Fibroblast of skin of right quadriceps (primary cell): ENCODE data around the gene LY6G5C.

ENCODE experiments used
- DNase-seq: peaks from one replicate; pipeline ENCODE4 v3.0.0-alpha.2; 2013

LY6G5C gene

GRCh38 chr6:31689249-31690110 is 8.6 kb upstream of the LY6G5C start:
- no peak for DNase-seq

- DNase-seq = no peak
These were observed 7.2 kb upstream of the LY6G5C start for GRCh38 chr6:31687860-31688693.

- DNase-seq = no peak
These were observed 6.5 kb upstream of the LY6G5C start for GRCh38 chr6:31687321-31687720.

GRCh38 chr6:31686483-31686882 is 5.6 kb upstream of the LY6G5C start:
- no peak for DNase-seq

- DNase-seq = no peak
These were observed 2.7 kb upstream of the LY6G5C start for GRCh38 chr6:31683591-31683990.

GRCh38 chr6:31681135-31681671 is 336 bp upstream of the LY6G5C start:
- peak; percentile 41 for DNase-seq

GRCh38 chr6:31677955-31678354 is 2.9 kb downstream of the LY6G5C start:
- DNase-seq = no peak

- DNase-seq = no peak
These were observed 4.0 kb downstream of the LY6G5C start for GRCh38 chr6:31676904-31677303.

GRCh38 chr6:31676322-31676903 is 4.5 kb downstream of the LY6G5C start:
- DNase-seq = no peak

- no peak for DNase-seq
These were observed 11.2 kb downstream of the LY6G5C start, which contains the start of gene LY6G5B for GRCh38 chr6:31669676-31670075. TSS of gene LY6G5B (plus strand) at chr6:31669976. CDS start at chr6:31670951, 975 bp downstream.

- DNase-seq = no peak
These were observed 14.4 kb downstream of the LY6G5C start for GRCh38 chr6:31666337-31666965.

GRCh38 chr6:31665501-31666336 is 15.1 kb downstream of the LY6G5C start, which contains the start of gene CSNK2B:
TSS of gene CSNK2B (plus strand) at chr6:31666080. CDS start at chr6:31666832, 752 bp downstream.
- DNase-seq = peak; percentile 97

- peak; percentile 95 for DNase-seq
These were observed 15.9 kb downstream of the LY6G5C start, which contains the start of gene GPANK1 for GRCh38 chr6:31664790-31665500. TSS of gene GPANK1 (minus strand) at chr6:31664997. CDS start at chr6:31664478, 519 bp downstream.

GRCh38 chr6:31663961-31664789 is 16.7 kb downstream of the LY6G5C start:
- peak; percentile 83 for DNase-seq

- peak; percentile 42 for DNase-seq
These were observed 17.5 kb downstream of the LY6G5C start for GRCh38 chr6:31663126-31663960.

GRCh38 chr6:31662124-31662723 is 18.6 kb downstream of the LY6G5C start:
- DNase-seq = no peak

- DNase-seq = no peak
These were observed 19.4 kb downstream of the LY6G5C start for GRCh38 chr6:31661262-31662123.
